Gastrocnemius medialis (tissue), 4 donors: ENCODE results near the gene MYO15A.

Experiments used
- CTCF ChIP-seq, 5 experiments: fragments of 450-650 bp in 3 of 5; fragments of 200-600 bp in 2 of 5; sonication (generic) in 2 of 5; IDR thresholded peaks in 4 of 5; conservative IDR thresholded peaks in 1 of 5; 1 replicate in 4 of 5; 2 replicates in 1 of 5; pipeline ENCODE4 v1.5.1; 2016 to 2019; ENCODE audit warnings: antibody characterized with exemption in 5 of 5, mild to moderate bottlenecking in 3 of 5, moderate library complexity in 3 of 5
- POLR2A ChIP-seq, 2 donors: fragments of 450-650 bp; IDR thresholded peaks; one replicate each; pipeline ENCODE4 v1.6.1; 2017; ENCODE audit warnings: antibody characterized with exemption in 2 of 2, mild to moderate bottlenecking in 2 of 2, moderate library complexity in 2 of 2

- TF ChIP-seq CTCF (IDR thresholded peaks at IDR 0.05 in 4 of 5, conservative IDR thresholded peaks at IDR 0.05 in 1 of 5), result no peak
- TF ChIP-seq POLR2A (IDR thresholded peaks at IDR 0.05), result no peak
Observed at GRCh38 chr17:18106211-18106610, 2.3 kb upstream of the MYO15A start.
